Activated CD4-positive, alpha-beta T cell treated with anti-CD3 and anti-CD28 coated beads, Interleukin-2, Interleukin-6, amounts not matched to agents 100 ng/mL and 50 ng/mL, durations not matched to agents 16 hours and 8 hours (primary cell): ENCODE results near the gene KRT34.
A peak's percentile ranks its signal among the peaks of the same experiment; 100 is the strongest.
"Not testable (repeated sequence)": the region's sequence is repeated elsewhere in the genome, so short reads cannot be mapped to it uniquely, and the experiment has no call there.

Experiments
- DNase-seq: peaks from one replicate; pipeline ENCODE4 v3.0.0-alpha.2; 2020

KRT34 gene

GRCh38 chr17:41381943-41382342 lies at the start of gene KRT34:
TSS of gene KRT34 (minus strand) at chr17:41382306. CDS start at chr17:41382246, 60 bp downstream.
- DNase-seq: not testable (repeated sequence)

GRCh38 chr17:41430376-41430775 lies 48.3 kb upstream of the KRT34 start:
- not testable (repeated sequence) for DNase-seq

DNA sequence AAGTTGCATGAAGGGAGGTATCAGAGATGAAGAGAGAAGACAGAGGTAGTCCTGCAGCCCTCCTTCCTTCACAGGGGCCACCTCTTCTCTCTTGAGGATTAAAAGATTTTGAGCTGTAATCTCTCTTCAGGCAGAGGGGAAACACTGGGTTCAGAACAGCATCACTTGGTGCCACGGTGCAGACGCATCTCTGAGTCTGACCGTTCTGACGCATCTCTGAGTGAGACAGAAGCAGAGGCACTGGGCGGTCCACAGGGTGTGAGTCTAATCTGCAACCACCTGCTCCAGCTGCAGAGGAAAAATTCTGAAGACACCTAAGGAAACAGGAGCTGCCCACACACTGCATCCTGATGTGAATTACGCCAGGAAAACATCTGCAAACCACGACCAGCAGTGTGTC lies 47.6 kb upstream of the KRT34 start:
- DNase-seq: no peak

DNA sequence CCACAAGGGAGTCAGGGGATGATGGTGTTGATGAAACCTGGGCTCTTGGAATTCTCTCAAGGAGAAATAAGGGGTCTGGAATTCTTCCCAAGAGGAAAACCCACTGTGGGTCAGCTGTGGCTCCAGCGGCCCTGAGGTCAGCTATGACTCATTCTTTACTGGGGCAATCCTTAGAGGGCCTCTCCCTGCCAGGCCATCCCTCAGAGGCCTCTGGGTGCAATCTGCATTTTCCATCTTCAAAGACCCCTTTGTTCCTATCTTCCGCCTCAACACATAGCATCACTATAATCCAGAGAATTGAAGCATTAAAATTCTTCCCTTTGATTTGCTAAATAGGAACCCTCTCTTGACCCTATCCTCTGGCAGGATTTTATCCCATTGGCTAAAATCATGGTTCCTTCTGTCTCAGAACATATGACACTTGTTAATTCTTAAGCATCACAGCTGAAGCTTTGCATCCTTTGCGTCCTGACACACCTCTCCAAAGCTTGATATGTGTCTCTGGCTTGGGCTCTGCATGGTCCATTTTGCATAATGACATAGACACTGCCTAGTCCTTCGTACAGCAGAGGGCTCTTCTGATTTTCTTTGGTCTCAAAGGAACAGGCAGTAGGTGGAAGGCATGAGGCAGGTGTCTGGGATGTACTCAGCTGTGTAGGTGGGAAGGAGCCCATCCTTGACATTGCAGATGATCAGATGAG lies 46.6 kb upstream of the KRT34 start:
- no peak for DNase-seq

GRCh38 chr17:41424111-41424635 lies 42.1 kb upstream of the KRT34 start, which contains the start of gene KRT37:
TSS of gene KRT37 (minus strand) at chr17:41424585. CDS start at chr17:41424523, 62 bp downstream.
- no peak for DNase-seq

DNA sequence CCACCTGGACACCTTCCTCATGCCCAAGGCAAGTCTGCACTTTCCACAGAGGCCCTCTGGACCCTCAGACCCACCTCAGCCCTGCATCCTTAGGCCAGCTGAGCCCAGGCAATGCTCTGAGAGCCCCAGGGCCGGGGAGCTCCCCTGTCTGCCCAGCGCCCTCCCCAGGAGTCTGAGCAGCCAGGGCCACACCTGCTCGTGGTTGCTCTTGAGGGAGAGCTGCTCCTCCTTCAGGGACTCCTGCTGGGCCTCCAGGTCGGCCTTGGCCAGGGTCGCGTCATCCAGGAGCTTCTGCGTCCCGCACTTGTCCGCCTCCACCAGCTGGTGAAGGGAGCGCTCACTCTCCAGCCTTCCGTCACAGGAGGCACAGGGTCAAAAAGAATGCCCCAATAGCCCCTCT lies 40.5 kb upstream of the KRT34 start:
- not testable (repeated sequence) for DNase-seq

DNA sequence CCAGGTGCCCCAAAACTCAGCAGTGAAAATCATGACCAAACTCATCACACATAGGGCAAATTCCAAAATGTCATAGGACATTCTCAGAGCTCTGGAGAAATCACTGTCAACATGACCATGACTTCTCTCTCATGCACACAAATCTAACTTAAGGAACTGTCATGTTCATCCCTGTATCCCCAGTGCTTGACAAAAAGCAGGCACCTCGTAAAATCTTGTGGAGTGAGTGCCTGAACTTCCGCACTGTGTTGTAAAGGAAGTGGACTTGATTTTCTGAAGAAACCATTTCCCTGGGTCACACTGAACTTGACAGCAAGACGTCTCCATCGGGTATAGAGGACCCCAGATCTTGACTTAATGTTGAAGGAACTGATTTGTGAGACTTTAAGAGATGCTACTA lies 39.5 kb upstream of the KRT34 start:
- no peak for DNase-seq

- DNase-seq: no peak
Observed at GRCh38 chr17:41421116-41421515, 39.0 kb upstream of the KRT34 start.

- no peak for DNase-seq
Observed at GRCh38 chr17:41420134-41420533, 38.0 kb upstream of the KRT34 start.

GRCh38 chr17:41419716-41420115 lies 37.6 kb upstream of the KRT34 start:
- no peak for DNase-seq

- no peak for DNase-seq
Observed at GRCh38 chr17:41418116-41418860, 36.2 kb upstream of the KRT34 start.

- DNase-seq: no peak
Observed at GRCh38 chr17:41417576-41418015, 35.5 kb upstream of the KRT34 start.

- no peak for DNase-seq
Observed at GRCh38 chr17:41417127-41417526, 35.0 kb upstream of the KRT34 start.

DNA sequence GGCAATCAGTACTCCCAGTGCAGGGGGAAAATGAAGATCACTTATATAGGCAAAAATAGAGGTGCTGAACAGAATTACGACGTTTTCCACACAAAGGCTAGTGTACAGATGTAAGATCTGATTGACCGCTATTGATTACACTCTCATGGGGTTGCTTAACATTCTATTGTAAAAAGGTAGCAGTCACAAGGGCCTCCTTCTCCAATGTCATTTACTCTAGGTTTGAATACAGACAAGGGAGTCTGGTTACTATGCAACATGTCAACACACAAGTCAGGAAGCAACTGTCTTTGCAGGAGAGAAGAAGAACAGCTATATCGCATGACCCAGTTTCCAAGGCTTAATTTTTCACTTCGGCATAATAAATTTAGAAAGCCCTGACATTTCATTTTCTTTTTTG lies 34.4 kb upstream of the KRT34 start:
- no peak for DNase-seq

DNA sequence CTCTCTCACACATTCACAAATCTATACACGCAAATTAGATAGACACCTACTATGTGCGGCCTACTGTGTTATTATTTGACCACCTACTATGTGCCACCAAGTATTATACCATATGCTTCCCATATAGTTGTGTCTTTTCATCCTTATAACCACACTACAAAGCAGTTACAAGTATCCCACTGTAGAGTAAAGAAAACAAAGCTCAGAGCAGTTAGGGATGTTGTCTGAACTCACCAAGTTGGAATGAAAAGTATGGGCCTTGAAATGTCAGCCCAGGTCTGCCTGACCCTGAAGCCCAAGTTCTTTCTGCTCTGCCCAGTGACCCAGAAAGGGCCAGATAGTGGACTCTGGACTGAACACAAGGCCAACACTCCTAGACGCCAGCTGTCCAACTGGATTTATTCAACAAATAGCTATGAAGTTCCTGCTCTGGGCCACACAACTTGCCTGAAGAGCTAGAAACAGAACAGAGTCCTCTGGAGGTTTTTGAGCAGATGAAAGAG lies 33.8 kb upstream of the KRT34 start:
- no peak for DNase-seq

GRCh38 chr17:41415411-41415810 lies 33.3 kb upstream of the KRT34 start:
- no peak for DNase-seq

GRCh38 chr17:41413982-41414381 lies 31.9 kb upstream of the KRT34 start:
- DNase-seq: no peak

DNA sequence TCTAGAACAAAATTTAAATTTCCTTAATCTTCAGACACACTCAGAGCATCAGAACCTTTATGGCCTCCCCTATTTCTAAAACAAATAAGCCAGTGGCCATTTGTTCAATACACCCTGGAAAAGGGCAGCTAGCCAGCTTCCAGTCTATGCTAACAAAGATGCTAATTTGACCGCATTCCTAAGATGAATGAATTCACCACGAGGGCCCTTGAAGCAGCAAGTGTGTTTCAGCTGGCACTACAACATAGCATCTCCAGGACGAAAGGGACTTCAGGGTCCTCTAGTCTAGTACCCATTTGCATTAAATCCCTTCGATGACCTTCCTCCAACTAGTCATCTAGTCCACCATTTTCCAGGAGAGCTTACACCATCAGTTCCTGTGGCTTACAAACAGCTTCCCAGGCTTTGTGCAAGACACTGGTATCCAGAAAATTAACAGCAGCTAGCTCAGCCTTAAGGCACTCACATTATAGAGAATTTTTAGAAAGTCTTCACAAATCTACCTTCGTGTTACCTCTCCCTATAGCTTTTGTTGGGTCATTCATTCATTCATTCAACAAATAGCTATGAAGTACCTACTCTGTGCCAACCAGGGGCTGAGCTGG lies 31.3 kb upstream of the KRT34 start:
- no peak for DNase-seq

- DNase-seq: no peak
Observed at GRCh38 chr17:41411072-41411840, 29.1 kb upstream of the KRT34 start.

DNA sequence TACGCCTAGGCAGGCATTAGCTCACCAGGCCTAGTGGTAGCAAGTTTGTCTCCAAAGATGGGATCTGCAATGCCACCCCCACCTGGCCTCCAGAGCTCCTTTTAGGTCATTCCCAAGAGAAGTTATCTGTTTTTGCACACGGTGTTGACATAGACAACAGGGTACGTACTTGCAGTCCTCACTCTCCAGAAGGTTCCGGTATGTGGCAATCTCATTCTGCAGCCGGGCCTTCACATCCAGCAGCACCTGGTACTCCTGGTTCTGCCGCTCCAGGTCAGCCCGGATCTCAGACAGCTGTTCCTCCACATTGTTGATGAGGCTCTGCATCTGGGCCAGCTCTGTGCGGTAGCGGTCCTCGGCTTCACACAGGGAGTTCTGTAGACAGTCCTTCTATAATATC lies 25.1 kb upstream of the KRT34 start:
- DNase-seq: no peak

DNA sequence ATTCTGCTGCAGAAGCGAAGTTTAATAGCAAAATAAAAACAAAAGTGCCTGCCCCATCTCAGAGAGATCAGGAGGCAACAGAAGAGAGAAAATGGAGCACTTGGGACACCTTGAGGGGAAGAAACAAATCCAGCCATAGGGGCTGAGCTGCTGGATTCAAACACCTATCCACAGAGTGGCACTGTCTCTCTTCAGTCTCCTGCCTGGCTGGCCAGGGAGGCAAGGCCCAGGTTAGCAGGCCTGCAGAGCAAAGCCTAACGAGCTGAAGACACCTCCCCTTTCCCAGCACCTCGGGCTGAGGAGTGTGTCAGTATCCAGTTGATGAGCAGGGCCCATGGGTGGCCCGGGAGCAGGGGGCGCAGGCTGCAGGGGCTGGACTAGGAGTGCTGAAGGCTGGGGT lies 24.1 kb upstream of the KRT34 start:
- no peak for DNase-seq

GRCh38 chr17:41404024-41404671 lies 22.0 kb upstream of the KRT34 start:
- peak; percentile 74 for DNase-seq
